Measurements from ENCODE around the gene UBE2F.
"Not testable (repeated sequence)": the region's sequence is repeated elsewhere in the genome, so short reads cannot be mapped to it uniquely, and the experiment has no call there.

UBE2F gene

DNA sequence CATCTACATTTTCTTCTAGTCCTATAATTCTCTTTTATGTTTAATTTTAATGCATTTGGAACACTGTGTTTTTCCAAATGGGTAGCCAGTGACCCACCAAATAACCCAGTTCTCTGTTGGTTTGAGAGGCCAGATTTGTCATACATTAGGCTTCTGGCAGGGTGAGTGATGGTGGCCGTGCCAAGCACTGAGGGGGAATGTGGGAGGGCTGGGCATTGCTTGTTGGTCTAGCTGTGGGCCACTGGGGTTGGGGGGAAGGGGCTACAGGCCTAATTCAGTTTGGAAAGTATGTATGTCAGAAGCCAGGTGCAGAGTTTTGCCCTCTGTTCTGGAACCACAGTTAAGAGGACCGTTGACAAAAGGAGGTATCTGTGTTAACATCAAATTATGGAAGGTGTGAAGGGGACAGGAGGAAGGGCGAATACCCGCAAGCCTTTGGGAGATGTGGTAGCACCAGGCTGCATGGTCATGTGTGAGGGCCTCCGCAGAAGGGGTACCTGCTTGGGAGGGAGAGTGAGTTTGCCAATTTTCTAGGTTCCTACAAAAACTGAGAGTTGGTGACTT lies 55.9 kb downstream of the UBE2F start:
- DNase-seq, result no peak

DNA sequence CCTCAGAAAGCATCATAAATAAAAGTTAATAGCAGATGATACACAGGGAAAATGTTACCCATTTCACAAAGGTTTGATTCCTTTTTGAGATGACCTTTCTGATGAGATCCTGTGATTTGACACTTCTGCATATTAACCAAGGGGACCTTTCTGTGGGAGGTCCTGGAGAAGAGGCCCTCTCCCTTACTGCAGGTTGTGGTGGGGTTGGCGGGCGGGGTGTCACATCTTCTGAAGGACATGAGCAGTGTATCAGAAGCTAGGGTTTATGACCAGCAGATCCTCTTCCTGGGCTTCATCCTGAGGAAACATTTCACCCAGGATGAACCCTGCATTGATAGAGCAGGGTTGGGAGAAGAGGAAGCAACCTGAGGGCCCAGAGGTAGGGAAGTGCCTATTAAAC lies 56.8 kb downstream of the UBE2F start:
- DNase-seq, result no peak

DNA sequence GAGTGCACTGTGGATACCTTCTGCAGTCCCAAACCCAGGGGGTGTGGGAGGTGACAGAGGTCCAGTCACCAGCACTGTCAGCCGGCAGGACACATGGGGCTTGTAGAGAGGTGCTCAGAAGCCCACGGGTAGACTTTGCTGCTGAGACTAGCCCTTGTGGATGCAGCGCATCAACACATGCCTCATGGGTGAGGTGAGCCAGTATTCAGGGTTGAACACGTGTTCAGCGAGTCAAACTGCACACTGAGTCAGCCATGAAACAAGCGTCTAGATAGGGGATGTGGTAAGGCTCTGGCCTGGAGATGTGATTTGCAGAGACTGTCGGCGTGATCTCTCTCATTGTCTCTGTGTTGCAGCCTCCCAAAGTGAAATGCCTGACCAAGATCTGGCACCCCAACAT lies 58.2 kb downstream of the UBE2F start:
- DNase-seq, result no peak

DNA sequence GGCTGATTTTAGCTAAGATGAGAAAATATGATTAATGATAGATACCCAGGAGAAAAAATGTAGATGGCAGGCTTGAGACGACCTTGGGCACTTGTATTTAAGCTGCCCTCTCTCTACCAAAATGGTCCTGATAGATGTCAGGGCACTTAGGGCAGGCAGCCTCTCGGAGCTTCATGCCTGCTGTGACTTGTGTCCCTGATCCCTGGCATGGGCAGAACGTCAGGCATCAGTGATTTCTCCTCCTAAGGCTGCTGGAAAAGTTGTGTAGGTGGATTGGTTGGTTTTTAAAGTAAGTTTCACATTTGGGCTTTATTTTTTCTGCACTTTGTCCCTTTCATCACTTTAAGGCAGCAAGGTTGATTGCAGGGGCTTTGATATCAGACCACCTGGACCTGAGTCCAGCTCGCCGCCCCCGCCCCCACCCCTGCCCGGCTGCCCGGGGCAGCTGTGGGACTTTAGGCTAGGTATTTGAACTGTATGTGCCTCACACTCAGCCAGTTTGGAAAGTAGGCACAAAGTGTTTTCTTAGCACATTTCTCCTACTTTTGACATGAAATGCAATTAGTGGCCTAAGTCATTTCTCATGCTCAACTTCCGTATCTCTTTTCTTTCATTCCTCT lies 59.0 kb downstream of the UBE2F start:
- DNase-seq, result no peak

DNA sequence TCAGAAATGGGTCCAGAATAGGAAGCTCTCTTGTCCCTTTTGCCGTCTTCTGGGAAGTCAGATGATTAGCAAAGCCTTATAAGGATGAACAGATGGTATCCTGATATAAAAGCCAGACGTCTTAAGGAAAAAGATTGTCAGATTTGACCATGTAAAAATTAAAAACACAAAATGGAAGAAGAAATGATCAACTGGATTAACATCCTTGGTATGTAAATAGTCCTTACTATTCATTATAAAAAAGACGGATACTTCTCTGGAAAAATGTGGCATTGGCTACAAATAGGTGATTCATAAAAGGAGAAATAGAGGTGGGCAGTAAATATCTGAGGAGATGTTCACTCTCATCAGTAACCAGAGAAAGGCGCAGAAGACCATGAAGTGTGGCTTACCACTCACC lies 60.2 kb downstream of the UBE2F start:
- no peak for DNase-seq

DNA sequence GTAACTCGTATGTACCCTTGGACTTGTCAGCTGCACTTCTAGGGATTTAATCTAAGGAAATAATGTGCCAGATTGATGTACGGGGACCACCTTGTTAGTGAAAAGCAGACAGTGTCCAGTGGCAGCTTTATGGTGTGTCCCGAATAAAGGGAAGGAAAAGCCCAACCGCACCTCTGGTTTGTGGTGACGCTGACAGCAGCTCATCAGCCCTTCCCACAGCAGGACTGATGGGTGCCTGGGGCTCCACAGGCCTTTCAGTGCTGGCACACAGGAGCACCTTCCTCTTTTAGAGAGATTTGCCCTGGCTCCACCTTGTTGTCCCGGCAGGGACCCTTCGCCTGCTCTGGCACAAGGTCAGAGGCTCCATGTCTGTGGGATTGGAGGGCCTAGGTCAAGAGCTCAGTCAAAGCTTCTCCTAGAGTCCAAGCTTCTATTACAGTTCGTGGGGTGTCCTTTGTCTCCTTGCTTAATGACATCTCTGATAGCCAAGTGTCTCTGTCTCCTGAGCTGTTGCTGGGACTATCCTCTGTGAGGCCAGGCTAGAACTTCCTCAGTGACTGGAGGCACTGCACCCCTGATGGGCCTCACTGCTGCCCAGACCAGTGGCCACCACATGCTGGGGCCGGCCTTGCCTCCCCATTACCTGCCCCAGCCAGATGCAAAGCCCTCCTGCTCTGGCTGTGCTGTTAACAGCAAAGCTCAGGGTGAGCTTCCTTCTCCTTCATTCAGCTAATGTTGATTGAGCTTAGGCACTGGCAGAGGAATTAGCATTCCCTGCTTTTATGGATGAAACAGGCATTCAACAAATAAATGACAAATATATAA lies 61.0 kb downstream of the UBE2F start:
- no peak for DNase-seq

DNA sequence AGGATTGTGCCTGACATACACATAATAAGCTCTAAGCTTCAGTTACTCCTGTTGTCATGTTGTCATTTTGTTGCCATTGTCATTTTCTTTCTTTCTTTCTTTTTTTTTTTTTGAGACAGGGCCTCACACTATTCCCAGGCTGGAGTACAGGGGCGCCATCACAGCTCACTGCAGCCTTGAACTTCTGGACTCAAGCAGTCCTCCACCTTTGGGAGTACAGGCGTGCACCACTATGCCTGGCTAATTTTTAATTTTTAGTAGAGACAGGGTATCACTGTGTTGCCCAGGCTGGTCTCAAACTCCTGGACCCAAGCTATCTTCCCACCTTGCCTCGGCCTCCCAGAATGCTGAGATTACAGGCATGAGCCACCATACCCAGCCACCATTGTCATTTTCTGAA lies 63.0 kb downstream of the UBE2F start:
- no peak for DNase-seq

DNA sequence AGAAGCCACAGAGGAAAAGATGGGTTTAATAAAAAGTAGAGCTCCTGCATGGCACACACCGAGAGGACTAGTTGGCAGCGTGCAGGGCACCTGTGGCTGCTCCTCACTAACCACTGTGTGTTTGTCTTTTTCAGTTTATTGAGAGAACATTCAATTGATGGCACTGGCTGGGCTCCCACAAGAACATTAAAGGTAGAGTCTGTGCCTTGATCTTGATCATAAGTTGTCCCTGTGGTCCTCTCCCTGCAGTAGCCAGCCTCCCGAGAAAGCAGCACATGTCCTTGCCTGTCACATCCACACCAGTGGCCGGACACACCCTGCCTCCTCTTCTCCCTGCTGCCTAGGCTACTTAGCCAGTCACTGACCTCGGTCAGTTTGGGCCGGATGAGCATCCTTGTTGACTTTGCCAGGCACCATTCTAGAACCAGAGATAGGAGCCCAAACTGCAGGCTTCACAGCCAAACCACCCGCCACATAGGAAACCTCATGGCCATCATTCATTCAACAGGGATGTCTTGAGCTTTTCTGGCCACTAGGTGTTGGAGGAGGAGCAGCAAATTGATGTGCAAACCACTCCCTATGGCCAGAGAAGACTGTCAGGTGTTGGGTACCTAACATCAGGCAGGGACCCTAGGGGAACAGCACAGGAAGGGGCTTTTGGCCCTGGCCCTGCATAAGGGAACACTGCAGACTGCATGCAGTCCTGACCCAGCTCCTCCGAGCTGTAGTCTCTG lies 63.8 kb downstream of the UBE2F start:
- no peak for DNase-seq

DNA sequence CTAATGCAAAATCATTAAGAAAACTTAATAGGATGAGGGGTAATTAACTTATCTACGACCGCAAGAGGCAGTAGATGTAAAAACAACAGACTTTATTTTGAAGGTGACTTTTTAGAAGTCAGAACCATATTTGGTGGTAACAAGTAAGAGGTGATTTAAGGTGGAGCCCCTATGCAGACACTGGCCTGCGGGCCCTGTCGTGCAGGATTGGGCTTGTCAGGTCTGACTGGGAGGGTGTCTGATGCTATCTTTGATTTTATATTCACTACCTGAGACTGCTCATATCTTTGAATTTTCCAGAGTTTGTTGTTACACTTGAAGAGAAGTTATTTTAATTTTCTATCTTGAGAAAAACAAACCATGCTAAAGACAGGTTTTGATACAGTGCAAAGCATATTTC lies 64.9 kb downstream of the UBE2F start:
- DNase-seq, result no peak

DNA sequence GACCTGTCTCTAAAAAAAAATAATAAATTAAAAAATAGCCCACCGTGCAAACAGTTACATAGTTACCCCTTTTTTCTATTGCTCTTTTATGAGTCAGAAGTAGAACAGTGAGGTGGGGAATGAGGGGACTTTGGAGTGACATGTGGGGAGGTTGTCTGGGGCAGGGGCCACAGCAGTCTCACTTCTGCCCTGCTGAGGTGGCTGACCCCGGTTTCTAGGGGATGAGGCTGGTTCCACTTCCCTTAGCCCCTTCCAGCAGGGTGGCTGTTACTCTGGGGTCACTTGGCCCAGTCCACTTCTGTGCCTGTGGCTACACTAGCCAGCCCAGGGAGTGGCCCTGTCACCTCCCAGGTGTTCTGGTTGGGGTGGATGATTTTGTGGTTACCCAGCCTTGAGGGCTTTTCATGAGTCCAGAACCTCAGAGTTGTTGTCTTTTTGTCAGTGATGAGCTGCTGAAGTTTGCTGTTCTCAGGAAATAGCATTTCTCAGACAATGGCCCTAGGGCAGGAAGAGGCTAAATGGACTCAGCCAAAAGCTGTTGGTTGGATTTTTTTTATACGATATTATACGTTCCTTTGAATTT lies 66.0 kb downstream of the UBE2F start:
- DNase-seq, result no peak

DNA sequence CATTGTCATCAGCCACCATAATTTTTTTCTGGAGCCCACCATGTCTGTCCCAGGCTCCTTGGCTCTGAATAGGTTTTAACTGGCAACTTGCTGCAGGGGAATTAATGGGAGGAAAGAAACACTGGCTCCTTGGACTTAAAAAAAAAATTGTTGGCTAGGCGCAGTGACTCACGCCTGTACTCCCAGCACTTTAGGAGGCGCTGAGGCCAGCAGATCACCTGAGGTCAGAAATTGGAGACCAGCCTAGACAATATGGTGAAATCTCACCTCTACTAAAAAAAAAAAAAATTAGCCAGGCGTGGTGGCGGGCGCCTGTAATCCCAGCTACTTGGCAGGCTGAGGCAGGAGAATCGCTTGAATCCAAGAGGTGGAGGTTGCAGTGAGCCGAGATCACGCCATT lies 67.2 kb downstream of the UBE2F start:
- DNase-seq, result not testable (repeated sequence)

DNA sequence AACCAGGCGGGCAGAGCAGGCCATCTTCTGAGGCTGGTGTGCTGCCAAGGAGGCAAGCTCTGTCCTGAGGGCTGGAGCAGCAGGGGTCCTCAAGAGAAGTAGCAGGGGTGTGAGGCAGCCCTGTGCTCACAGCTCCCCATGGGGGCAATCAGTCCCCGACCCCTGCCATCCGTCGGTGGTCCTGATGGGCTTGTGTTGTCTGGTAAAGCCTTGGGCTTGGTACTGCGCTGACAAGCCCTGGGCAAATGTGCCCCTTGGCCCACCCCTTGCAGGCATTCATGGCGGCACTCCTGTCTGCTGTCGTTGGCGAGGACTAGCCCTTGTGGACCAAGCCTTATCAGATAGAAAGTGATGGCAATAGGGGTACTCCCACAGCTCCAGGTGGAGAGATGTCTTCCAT lies 71.4 kb downstream of the UBE2F start:
- no peak for DNase-seq

DNA sequence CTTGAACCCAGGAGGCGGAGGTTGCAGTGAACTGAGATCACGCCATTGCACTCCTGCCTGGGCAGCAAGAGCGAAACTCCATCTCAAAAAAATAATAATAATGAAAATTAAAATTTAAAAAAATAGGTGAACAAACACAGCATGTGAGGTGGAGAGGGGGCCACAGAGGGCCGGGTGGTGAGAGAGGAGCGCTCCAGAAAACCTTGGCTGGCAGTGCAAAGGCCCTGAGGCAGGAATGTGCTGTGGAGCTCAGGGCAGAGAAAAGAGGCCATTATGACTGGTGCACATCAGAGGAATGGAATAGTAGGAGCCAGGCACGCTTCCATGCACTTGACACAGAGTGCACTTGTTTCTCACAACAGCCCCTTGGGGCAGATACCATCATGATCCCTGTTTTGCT lies 72.3 kb downstream of the UBE2F start:
- no peak for DNase-seq

DNA sequence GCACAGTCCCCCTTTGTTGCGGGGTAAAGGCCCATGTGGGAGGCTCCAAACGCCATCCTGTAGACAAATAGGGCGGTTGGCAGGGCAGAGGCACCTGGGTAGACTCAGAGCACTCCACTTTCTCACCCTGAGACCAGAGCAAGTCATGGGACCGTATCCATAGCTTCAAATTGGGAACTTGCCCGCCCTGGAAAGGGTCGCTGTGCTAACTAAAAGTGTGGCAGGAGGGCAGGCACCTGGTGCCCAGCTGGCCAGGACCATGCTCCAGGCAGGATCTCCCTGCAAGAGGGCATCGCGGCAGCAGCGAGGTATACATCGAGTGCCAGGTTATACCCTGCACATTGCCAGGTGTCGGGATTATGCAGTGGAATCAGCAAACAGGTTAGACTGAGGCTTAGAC lies 73.2 kb downstream of the UBE2F start:
- DNase-seq, result no peak

DNA sequence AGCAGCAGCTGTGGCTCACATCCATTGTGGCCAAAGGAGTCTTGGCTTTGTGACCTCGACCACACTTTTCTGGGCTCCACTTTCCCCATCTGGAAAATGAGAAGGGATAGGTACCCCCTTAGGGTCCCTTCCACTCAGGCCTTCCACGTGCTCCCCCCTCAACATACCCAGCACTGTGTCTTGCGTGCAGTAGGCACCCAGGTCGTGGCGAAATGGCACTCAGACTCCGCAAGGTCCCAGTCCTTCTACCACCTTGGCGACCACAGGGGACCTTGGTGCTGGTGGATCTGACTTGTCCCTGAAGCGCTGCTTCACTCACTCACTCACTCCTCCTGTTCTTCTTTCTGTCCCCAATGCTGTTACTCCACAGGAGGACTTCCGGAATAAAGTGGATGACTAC lies 74.1 kb downstream of the UBE2F start:
- no peak for DNase-seq

DNA sequence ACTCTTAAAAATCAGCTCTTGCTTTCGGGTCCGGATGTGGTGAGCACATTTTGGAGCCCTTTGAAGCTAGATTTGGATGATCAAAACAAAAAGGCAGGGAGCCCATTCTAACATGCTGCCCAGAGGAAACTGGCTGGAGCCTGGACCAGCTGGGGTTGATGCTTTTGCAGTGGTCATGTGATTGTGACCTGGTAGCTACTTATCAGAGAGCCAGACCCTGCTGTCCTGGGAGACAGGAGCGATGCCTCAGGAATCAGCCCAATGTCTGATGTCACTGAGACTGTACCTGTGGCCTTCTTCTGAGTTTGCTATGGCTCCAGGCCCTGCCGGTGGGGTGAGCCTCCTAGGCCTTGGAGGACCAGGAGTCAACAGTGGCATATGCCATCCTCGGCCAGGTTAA lies 75.3 kb downstream of the UBE2F start:
- no peak for DNase-seq

DNA sequence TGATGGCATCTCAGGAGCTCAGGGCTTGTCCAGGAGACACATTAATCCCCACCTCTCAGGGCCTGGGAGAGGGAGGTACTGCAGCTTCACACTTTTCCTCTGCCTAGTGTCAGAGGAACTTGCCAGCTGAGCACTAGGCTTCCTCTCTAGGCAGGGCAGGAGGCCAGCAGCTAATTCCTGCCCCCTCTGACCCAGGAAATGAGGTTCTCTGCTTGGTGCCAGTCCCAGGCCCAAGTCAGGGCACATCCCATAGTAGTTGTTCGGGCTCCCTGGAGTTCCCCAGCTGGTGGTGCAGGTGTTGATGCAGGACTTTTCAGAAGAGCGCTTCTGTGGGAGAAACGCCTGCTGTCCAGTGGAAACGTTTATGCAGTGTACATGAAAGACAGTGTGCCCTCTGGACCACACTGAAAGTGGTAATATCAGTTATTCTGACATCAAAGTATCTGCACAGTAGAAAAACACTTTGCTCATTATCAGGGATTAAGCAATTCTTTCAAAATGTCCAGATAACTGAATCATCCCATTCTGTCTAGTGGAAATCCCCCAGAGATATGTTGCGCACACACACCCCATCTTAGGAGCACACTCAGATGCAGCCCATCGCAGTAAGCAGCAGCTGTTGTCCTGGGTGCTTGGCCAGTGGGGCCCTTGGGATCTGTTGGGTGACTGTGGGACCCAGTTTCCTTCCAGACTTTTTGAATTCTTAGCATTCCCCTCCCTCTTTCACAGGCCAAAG lies 76.2 kb downstream of the UBE2F start:
- no peak for DNase-seq

DNA sequence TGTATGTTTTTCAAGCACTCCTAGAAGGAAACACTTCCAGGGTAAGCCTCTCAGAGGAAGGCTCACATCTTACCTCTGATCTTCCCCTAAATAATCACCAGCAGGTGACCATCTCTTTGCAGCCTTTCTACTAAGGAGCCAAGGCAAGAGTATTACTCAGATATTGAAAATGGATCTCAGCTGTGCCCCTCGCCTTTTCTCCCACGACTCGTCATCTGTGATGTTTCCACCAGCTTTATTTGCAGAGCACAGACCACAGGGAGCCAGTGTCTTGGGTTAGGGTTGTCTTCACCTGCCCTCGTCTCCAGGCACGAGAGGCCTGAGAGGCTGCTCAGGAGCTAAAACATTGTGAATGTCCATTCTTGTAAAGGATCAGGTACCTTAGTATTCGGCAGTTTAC lies 77.0 kb downstream of the UBE2F start:
- no peak for DNase-seq

DNA sequence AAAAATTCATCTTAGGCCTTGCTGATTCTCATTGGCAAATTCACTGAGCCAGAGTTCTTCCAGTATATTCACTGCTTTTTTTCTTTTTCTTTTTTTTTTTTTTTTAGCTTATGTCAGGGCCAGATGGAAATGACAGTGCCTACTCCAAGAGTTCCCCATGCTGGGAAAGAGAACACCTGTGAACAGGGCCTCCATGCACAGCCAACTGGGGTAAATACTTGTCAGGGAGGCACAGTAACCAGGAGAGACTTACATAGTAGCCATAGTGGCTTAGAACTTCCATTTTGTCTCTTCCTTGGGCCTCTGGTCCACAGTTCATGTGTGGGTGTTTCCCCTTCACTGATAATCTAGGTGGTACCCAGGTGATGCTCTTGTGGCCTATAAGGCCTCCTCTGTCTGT lies 78.8 kb downstream of the UBE2F start:
- no peak for DNase-seq

DNA sequence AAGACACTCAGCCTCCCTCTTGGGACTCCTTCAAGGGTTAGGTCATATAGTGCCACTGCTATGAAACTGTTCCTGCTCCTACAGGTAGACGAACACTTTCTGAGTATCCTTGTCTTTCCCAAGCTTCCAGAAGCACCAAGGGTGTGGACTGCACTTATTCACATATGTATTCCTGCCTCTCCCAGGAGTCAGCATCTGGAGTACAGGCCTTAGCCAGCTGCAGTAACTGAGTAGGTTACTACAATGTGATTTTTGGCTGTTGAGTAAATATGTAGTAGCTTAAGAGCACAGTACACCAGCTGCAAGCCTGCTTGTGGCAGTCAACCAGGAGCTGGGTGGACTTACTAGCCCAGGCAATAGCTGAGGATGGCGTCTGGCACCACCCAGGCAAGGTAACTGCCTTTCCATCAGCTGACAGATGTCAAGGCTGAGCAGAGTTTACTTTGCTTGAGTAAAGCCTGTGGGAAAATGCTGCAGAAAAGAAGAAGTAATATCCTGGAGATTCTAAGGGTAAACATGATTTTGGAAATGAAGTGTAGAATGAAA lies 80.0 kb downstream of the UBE2F start:
- DNase-seq, result no peak

DNA sequence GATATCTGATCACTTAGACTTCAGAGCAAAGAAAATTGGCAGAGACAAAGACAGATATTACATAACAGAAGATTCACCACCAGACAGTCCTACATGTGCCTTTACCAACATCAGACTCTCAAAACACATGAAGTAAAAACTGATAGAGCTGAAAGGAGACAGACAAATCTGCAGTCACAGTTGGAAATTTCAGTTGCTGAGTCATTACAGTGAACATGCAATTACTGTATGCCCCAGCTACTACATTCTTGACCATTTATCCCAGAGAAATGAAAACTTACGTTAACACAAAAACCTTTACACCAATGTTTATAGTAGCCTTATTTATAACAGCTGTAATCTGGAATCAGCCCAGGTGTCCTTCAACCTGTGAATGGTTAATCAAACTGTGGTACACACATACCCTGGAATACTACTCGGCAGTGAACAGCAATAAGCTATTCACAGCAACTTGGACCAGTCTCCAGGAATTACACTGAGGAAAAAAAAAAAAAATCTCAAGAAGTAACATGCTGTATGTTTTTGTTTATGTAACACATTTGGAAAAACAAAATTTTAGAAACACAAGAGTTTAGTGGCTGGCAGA lies 86.5 kb downstream of the UBE2F start:
- DNase-seq, result no peak

DNA sequence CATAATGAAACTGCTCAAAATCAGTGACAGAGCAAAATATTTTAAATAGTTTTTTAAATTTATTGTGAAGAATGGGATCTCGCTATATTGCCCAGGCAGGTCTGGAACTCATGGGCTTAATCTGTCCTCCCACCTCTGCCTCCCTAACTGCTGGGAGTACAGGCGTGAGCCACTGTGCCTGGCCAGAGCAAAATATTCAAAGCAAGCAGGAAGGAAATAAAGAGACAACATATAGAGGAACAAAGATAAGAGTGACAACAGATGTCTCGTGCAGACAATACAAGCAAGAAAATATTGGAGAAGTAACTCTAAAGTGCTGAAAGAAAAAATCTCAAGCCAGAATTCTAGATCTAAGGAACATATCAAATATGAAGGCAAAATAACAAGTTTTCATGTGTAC lies 89.0 kb downstream of the UBE2F start:
- DNase-seq, result no peak

Measured in T-helper 9 cell (primary cell).